Astrocyte (in vitro differentiated cells and primary cell): ENCODE results near the gene CAMK2D.

Experiments
- EZH2 ChIP-seq: IDR thresholded peaks from 2 replicates; pipeline ENCODE4 v1.6.1; 2012; ENCODE audit warnings: mild to moderate bottlenecking, low read length, inconsistent platforms; ENCODE audit not compliant: insufficient read depth
- TF ChIP-seq, protein P1 (sequence below): IDR thresholded peaks from 2 replicates; pipeline ENCODE4 v1.5.1; 2011; ENCODE audit warnings: low read depth, mild to moderate bottlenecking, inconsistent platforms, low read length, moderate library complexity; ENCODE audit not compliant: insufficient read depth

DNA sequence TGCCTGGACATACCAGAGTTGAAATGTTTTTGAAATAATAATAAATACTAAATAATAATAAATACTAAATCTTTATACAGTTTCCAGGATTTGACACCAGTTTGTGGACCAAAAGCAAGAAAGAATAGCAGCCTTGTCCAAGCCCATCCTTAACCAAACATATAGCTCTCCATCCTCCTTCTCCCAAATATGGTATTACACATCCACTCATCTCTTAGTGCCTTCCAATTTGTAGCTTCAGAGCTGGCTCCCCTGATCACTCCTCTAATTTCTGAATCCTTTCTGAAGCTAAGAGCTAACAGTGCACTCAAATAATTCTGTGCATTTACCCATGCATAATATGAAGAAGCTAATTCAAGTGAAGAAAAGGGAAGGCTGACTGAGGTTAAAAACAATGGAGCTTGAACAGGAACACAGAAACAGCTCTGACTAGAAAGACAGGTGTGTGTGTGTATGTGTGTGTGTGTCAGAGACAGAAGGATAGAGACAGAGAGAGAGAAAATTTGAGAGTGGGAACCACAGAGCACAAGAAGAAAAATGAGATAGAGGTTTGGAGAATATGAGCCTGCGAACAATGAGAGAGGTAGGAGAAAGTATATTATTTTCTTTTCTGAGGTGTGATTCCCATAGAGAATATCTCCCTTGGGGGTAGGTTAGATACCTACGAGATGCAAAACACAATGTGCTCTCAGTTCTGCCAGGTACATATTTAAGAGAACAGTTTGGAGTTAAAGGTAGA is 123.5 kb downstream of the CAMK2D start:
- TF ChIP-seq, protein P1, sequence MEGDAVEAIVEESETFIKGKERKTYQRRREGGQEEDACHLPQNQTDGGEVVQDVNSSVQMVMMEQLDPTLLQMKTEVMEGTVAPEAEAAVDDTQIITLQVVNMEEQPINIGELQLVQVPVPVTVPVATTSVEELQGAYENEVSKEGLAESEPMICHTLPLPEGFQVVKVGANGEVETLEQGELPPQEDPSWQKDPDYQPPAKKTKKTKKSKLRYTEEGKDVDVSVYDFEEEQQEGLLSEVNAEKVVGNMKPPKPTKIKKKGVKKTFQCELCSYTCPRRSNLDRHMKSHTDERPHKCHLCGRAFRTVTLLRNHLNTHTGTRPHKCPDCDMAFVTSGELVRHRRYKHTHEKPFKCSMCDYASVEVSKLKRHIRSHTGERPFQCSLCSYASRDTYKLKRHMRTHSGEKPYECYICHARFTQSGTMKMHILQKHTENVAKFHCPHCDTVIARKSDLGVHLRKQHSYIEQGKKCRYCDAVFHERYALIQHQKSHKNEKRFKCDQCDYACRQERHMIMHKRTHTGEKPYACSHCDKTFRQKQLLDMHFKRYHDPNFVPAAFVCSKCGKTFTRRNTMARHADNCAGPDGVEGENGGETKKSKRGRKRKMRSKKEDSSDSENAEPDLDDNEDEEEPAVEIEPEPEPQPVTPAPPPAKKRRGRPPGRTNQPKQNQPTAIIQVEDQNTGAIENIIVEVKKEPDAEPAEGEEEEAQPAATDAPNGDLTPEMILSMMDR: no peak
- no peak for TF ChIP-seq EZH2
